ENCODE measurements around the gene BPIFA2.

DNA sequence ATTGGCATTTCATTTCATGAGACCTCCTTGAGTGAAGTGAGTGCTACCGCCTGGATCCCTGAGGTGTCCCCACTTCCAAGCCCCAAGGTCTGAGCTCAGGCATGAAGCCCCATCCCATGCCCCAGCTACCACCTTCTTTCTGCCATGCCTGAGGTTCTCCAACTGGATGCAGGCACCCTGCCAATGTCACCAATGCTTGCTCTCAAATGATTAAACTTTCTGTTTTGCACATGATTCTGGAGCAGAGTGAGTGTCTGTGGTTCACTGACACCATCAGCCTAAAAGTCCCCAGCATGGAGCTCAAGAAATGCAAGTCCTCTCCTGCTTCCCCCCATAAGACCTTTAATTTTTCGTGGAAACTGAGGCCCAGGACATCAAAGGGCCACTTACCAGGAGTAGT, 43.7 kb upstream of the BPIFA2 start:
- TF ChIP-seq, protein P1, sequence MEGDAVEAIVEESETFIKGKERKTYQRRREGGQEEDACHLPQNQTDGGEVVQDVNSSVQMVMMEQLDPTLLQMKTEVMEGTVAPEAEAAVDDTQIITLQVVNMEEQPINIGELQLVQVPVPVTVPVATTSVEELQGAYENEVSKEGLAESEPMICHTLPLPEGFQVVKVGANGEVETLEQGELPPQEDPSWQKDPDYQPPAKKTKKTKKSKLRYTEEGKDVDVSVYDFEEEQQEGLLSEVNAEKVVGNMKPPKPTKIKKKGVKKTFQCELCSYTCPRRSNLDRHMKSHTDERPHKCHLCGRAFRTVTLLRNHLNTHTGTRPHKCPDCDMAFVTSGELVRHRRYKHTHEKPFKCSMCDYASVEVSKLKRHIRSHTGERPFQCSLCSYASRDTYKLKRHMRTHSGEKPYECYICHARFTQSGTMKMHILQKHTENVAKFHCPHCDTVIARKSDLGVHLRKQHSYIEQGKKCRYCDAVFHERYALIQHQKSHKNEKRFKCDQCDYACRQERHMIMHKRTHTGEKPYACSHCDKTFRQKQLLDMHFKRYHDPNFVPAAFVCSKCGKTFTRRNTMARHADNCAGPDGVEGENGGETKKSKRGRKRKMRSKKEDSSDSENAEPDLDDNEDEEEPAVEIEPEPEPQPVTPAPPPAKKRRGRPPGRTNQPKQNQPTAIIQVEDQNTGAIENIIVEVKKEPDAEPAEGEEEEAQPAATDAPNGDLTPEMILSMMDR (IDR thresholded peaks at IDR 0.05): no peak
- no peak for TF ChIP-seq POLR2AphosphoS5 (IDR thresholded peaks at IDR 0.05; ENCODE audit: insufficient read depth in 1 of 2, low read depth in 1 of 2)
